Ishikawa (cell line): ENCODE results near the gene CSE1L.

Source experiments
- CEBPB ChIP-seq: IDR thresholded peaks from 2 replicates; pipeline ENCODE4 v1.6.1; 2012
- CREB1 ChIP-seq: IDR thresholded peaks from 2 replicates; pipeline ENCODE4 v1.6.1; 2012; ENCODE audit warnings: low read depth
- EGR1 ChIP-seq: IDR thresholded peaks from 2 replicates; pipeline ENCODE4 v1.6.1; 2012
- EP300 ChIP-seq: IDR thresholded peaks from 2 replicates; pipeline ENCODE4 v1.6.1; 2012; ENCODE audit warnings: borderline replicate concordance
- FOXM1 ChIP-seq: IDR thresholded peaks from 2 replicates; pipeline ENCODE4 v1.6.1; 2012; ENCODE audit warnings: low read depth, borderline replicate concordance
- NFIC ChIP-seq: IDR thresholded peaks from 2 replicates; pipeline ENCODE4 v1.6.1; 2012
- RAD21 ChIP-seq: IDR thresholded peaks from 2 replicates; pipeline ENCODE4 v1.6.1; 2012; ENCODE audit warnings: low read depth
- TAF1 ChIP-seq: IDR thresholded peaks from 2 replicates; pipeline ENCODE4 v1.6.1; 2012; ENCODE audit warnings: low read depth, mild to moderate bottlenecking
- TCF12 ChIP-seq: IDR thresholded peaks from 2 replicates; pipeline ENCODE4 v1.6.1; 2012; ENCODE audit warnings: low read depth
- TEAD4 ChIP-seq: IDR thresholded peaks from 2 replicates; pipeline ENCODE4 v1.6.1; 2012
- YY1 ChIP-seq: IDR thresholded peaks from 2 replicates; pipeline ENCODE4 v1.6.1; 2012; ENCODE audit warnings: low read depth
- ZBTB7A ChIP-seq: IDR thresholded peaks from 2 replicates; pipeline ENCODE4 v1.6.1; 2012; ENCODE audit warnings: low read depth
- TF ChIP-seq, protein P1 (sequence below): IDR thresholded peaks from 2 replicates; pipeline ENCODE4 v1.6.1; 2012; ENCODE audit warnings: low read depth, mild to moderate bottlenecking
- TF ChIP-seq, protein P2 (sequence below): IDR thresholded peaks from 2 replicates; pipeline ENCODE4 v1.6.1; 2012
- TF ChIP-seq, protein P3 (sequence below): IDR thresholded peaks from 2 replicates; pipeline ENCODE4 v1.6.1; 2012

CSE1L gene

DNA sequence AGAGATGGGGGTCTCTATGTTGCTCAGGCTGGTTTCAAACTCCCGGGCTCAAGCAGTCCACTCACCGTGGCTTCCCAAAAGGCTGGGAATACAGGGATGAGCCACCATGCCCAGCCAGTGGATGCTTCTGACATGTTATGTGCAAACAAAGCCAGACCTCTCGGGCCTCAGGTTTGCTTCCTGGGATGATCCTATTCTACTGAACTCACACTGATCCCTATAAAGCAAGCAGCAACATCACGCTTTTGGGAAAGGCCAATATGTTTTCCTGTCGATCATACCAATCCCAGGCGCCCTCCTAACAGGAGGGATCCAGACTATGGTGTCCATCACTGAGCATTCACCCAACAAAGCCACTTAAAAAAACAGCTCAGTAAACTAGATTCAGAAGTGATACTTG, 60.2 kb downstream of the CSE1L start:
- no peak for TF ChIP-seq YY1
- TF ChIP-seq, protein P1, sequence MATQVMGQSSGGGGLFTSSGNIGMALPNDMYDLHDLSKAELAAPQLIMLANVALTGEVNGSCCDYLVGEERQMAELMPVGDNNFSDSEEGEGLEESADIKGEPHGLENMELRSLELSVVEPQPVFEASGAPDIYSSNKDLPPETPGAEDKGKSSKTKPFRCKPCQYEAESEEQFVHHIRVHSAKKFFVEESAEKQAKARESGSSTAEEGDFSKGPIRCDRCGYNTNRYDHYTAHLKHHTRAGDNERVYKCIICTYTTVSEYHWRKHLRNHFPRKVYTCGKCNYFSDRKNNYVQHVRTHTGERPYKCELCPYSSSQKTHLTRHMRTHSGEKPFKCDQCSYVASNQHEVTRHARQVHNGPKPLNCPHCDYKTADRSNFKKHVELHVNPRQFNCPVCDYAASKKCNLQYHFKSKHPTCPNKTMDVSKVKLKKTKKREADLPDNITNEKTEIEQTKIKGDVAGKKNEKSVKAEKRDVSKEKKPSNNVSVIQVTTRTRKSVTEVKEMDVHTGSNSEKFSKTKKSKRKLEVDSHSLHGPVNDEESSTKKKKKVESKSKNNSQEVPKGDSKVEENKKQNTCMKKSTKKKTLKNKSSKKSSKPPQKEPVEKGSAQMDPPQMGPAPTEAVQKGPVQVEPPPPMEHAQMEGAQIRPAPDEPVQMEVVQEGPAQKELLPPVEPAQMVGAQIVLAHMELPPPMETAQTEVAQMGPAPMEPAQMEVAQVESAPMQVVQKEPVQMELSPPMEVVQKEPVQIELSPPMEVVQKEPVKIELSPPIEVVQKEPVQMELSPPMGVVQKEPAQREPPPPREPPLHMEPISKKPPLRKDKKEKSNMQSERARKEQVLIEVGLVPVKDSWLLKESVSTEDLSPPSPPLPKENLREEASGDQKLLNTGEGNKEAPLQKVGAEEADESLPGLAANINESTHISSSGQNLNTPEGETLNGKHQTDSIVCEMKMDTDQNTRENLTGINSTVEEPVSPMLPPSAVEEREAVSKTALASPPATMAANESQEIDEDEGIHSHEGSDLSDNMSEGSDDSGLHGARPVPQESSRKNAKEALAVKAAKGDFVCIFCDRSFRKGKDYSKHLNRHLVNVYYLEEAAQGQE: no peak
- no peak for TF ChIP-seq EP300
- TF ChIP-seq RAD21: no peak
- TF ChIP-seq TAF1: no peak
- TF ChIP-seq TEAD4: no peak
- TF ChIP-seq, protein P2, sequence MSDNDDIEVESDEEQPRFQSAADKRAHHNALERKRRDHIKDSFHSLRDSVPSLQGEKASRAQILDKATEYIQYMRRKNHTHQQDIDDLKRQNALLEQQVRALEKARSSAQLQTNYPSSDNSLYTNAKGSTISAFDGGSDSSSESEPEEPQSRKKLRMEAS: no peak
- no peak for TF ChIP-seq CREB1
- TF ChIP-seq ZBTB7A: no peak
- no peak for TF ChIP-seq CEBPB
- TF ChIP-seq, protein P3, sequence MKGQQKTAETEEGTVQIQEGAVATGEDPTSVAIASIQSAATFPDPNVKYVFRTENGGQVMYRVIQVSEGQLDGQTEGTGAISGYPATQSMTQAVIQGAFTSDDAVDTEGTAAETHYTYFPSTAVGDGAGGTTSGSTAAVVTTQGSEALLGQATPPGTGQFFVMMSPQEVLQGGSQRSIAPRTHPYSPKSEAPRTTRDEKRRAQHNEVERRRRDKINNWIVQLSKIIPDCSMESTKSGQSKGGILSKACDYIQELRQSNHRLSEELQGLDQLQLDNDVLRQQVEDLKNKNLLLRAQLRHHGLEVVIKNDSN: no peak
- TF ChIP-seq NFIC: no peak
- TF ChIP-seq EGR1: no peak
- TF ChIP-seq FOXM1: no peak
- no peak for TF ChIP-seq TCF12

DNA sequence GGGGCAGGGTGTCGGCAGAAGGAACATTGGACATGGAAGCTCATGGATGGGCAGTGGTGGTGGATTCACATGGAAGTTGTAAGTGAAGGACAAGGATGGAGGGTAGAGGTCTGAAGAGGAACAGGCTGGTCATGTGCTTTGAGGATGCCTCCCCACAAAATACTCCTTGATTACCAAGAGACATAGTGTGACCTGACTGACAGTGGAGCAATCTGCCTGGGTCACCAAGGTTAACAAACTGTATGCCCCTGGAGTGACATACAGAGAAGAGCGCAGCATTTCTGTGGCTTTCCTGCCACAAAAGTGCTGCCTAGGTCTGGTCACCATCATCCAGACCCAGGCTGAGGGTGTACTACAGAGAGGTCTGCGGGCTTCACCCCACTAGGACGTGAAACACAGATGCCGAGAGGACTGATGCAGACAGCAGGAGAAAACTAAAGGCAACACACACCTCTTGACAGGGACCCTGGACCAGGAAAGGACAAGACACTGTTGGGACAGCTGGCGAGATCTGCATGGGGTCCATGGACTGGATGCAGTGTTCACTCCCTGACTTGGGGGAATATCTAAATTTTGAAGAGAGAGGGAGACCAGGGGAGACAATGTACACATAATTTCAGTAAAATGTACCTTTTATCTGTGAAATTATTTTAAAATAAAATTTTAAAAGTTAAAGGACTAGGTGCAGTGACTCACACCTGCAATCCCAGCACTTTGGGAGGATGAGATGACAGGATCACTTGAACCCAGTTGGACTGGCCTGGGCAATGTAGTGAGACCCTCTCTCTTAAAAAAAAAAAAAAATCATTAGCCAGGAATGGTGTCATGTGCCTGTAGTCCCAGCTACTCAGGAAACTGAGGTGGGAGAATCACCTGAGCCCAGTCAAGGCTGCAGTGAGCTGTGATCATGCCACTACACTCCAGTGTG, 64.9 kb downstream of the CSE1L start:
- TF ChIP-seq YY1 (no peak), CEBPB (no peak), ZBTB7A (no peak), TEAD4 (no peak), TAF1 (no peak), NFIC (no peak), RAD21 (no peak), FOXM1 (no peak), CREB1 (no peak), EGR1 (no peak), EP300 (no peak), TCF12 (no peak)
- TF ChIP-seq, protein P1: no peak
- TF ChIP-seq, protein P3: no peak
- TF ChIP-seq, protein P2: no peak

DNA sequence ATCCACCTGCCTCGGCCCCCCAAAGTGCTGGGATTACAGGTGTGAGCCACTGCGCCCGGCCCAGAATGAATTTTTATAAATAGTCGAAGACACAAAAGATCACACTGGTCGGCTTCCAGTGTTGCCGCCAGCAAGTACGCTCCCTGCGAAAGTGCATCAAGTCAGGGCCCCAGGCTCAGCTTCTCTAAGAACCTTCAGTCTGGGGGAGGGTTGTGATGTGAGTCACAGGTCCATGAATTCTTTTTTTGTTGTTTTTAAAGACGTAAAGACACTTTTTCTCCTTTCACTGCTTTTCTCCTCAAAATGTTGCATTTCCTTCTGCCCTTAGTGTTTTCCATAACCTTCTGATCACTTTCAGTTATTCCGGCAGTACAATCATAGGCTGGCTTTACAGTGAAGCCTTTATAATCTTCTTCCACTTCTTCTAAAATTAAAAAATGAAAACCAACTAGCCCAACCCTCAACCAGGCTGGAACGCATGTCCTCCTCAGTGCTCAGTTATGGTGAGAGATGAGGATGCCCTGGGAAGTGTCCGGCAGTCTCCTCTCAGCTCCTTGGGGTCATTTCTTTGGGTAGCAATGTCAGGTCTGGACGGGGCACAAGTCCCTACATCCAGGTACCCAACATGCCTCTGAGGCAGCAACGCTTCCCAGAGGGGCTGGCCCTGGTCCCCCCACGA, 66.6 kb downstream of the CSE1L start:
- TF ChIP-seq RAD21 (no peak), YY1 (no peak), TAF1 (no peak), NFIC (no peak), FOXM1 (no peak)
- TF ChIP-seq, protein P1: no peak
- TF ChIP-seq, protein P2: no peak

DNA sequence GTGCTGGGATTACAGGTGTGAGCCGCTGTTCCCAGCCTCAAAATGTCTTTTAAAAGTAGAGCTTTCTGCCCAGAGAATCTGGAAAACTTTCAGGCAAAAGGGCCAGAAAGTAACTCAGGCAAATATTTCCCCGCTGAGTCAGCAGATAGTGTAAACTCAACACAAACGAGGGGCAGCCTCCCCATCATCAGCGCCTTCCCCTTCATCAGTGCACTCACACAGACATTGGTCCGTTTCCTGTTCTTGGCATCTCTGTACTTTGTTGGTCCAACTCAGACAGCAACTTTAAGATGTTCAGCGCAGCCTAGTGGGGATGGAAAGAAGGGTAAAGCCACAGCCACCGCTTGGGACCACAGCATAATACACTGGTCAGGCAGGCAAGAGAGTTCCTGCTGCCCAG, 69.5 kb downstream of the CSE1L start:
- TF ChIP-seq FOXM1 (no peak), TAF1 (no peak), RAD21 (no peak)
